ENCODE results near the gene KPNA6.
A peak's percentile ranks its signal among the peaks of the same experiment; 100 is the strongest.

KPNA6 gene

DNA sequence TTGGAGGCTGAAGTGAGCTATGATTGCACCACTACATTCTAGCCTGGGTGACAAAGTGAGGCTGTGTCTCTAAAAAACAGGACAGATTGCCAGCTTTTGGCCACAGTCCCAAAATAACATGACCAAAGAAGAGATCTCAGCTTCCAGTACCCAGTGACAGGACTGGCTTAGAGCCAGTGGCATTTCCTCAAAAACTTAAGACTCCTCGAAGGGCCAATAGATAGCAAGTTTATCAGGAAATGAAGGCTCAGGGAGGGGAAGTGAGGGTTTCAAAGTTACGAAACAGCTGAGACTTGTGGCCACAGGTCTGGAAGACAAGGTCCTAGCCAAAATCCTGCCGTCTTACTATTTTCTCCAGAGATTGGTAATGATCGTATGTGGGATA is 41.4 kb upstream of the KPNA6 start:
- no peak for TF ChIP-seq SIN3A (IDR thresholded peaks at IDR 0.05; ENCODE audit: borderline replicate concordance, insufficient read depth, low read length)
- no peak for TF ChIP-seq FOXP2 (optimal IDR thresholded peaks at IDR 0.05; ENCODE audit: borderline replicate concordance, extremely low read depth, extremely low read length, insufficient read depth)
- no peak for TF ChIP-seq TAF1 (IDR thresholded peaks at IDR 0.05; ENCODE audit: borderline replicate concordance, insufficient read depth, low read length)
- TF ChIP-seq POLR2AphosphoS5 (IDR thresholded peaks at IDR 0.05; ENCODE audit: low read depth, low read length), result no peak; the same call in 1 of the 2 replicates
- TF ChIP-seq, protein P1, sequence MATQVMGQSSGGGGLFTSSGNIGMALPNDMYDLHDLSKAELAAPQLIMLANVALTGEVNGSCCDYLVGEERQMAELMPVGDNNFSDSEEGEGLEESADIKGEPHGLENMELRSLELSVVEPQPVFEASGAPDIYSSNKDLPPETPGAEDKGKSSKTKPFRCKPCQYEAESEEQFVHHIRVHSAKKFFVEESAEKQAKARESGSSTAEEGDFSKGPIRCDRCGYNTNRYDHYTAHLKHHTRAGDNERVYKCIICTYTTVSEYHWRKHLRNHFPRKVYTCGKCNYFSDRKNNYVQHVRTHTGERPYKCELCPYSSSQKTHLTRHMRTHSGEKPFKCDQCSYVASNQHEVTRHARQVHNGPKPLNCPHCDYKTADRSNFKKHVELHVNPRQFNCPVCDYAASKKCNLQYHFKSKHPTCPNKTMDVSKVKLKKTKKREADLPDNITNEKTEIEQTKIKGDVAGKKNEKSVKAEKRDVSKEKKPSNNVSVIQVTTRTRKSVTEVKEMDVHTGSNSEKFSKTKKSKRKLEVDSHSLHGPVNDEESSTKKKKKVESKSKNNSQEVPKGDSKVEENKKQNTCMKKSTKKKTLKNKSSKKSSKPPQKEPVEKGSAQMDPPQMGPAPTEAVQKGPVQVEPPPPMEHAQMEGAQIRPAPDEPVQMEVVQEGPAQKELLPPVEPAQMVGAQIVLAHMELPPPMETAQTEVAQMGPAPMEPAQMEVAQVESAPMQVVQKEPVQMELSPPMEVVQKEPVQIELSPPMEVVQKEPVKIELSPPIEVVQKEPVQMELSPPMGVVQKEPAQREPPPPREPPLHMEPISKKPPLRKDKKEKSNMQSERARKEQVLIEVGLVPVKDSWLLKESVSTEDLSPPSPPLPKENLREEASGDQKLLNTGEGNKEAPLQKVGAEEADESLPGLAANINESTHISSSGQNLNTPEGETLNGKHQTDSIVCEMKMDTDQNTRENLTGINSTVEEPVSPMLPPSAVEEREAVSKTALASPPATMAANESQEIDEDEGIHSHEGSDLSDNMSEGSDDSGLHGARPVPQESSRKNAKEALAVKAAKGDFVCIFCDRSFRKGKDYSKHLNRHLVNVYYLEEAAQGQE (IDR thresholded peaks at IDR 0.05; ENCODE audit: insufficient read depth in 1 of 2, low read depth in 2 of 2, low read length in 2 of 2), result no peak

DNA sequence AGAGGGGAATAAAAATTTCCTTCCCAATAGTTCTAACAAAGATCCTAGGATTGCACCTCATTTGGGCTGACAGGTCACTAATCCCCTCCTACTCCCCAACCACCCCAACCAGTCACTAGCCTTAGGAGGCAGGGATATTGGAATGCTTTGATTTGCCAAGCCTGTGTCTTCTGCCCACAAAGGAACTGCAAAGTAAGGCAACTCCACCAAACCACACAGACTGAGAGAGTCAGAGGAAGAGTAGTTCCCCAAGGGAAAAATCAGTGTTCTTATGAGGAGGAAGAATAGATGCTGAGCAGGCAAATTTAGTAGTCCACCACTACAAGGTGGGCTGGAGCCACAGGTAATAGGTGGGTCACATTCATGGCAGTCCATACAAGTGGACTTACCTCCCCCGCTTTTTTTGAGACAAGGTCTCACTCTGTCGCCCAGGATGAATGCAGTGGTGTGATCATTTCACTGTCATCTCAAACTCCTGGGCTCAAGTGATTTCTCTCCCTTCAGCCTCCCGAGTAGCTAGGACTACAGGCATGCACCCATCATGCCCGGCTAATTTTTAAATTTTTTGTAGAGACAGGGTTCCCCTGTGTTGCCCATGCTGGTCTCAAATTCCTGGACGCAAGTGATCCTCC is 38.8 kb upstream of the KPNA6 start:
- TF ChIP-seq, protein P1 (IDR thresholded peaks at IDR 0.05; ENCODE audit: insufficient read depth in 1 of 2, low read depth in 2 of 2, low read length in 2 of 2), result no peak
- TF ChIP-seq FOXP2 (optimal IDR thresholded peaks at IDR 0.05; ENCODE audit: borderline replicate concordance, extremely low read depth, extremely low read length, insufficient read depth) (no peak), SIN3A (IDR thresholded peaks at IDR 0.05; ENCODE audit: borderline replicate concordance, insufficient read depth, low read length) (no peak), TAF1 (IDR thresholded peaks at IDR 0.05; ENCODE audit: borderline replicate concordance, insufficient read depth, low read length) (no peak), POLR2AphosphoS5 (IDR thresholded peaks at IDR 0.05; ENCODE audit: low read depth, low read length) (no peak)

DNA sequence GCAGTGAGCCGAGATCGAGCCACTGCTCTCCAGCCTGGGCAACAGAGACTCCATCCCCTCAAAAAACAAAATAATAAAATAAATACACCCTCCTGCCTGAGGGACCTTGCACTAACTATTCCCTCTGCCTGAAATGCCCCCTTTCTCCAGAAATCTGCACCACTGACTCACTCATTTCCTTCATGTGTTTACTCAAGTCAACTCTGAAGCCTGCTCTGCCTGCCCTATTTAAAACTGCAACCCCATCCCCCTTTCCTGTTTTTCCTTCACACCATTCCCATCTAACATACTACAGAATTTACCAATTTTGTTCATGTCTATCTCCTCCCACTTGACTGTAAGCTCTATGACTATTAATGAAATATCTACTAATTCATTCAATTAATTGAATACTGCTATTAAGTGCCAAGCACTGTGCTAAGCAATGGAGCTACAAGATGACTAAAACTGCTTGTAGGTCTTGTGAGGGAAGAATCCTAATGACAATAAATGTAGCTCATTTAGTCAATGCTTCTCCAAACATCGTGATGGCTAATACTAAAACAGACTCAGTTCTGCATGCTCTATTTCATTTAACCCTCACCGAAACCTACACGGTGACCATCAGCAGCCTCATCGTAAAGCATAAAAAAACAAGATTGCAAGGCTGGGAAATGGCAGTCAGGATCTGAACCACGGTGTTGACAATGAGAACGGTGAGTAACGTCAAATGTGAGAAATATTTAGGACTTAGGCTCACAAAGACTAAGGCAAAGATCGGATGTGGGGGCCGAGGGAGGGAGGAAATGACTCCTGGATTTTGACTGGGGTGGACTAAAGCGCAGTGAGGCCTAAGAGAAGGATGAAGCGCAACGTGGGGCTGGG is 35.9 kb upstream of the KPNA6 start:
- TF ChIP-seq TAF1 (IDR thresholded peaks at IDR 0.05; ENCODE audit: borderline replicate concordance, insufficient read depth, low read length) (peak; percentile 61; the same call in 1 of the 2 replicates), SIN3A (IDR thresholded peaks at IDR 0.05; ENCODE audit: borderline replicate concordance, insufficient read depth, low read length) (peak; percentile 77; the same call in 1 of the 2 replicates), FOXP2 (optimal IDR thresholded peaks at IDR 0.05; ENCODE audit: borderline replicate concordance, extremely low read depth, extremely low read length, insufficient read depth) (no peak), POLR2AphosphoS5 (IDR thresholded peaks at IDR 0.05; ENCODE audit: low read depth, low read length) (no peak)
- TF ChIP-seq, protein P1 (IDR thresholded peaks at IDR 0.05; ENCODE audit: insufficient read depth in 1 of 2, low read depth in 2 of 2, low read length in 2 of 2), result peak in 1 of 2 experiments; percentile 50; a peak in 1 of 4 replicates

DNA sequence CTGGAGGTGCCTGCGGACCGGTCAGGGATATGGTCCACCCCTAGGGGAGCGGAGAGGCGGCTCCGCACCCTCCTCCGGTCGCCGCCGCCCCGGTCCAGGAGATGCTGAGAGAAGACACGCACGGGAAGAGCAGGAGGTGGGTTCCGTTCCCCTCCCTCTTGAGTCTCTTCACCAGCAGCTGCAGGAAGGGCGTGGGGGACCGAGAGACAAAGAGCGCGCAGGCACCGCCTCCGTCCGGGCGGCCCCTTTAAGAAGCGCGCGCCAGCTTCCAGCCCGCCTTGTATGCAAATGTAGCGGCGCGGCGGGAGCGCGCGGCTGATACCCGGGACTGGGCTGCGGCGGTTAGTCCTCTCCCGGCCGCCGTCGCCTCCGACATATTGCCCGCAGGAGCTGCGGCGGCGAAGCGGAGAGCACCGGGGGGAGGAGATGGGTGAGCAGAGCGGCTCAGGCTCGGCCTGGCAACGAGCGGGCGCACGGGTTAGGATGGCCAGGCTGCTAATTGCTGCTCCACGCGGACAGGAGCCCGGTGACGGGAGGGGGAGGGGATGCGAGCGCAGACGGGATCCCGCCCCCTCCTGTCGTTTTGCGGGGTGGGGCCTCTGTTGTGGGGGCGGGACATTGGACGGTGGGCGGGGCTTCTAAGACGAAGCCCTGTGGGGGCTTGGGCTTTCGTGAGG is 35.1 kb upstream of the KPNA6 start, which contains the start of gene TMEM39B:
TMEM39B (plus strand) TSS at position 318 of the 677 bp plus-strand sequence; CDS start at position 427, 109 bp downstream.
- TF ChIP-seq FOXP2 (optimal IDR thresholded peaks at IDR 0.05; ENCODE audit: borderline replicate concordance, extremely low read depth, extremely low read length, insufficient read depth) (peak; percentile 89), SIN3A (IDR thresholded peaks at IDR 0.05; ENCODE audit: borderline replicate concordance, insufficient read depth, low read length) (no peak), TAF1 (IDR thresholded peaks at IDR 0.05; ENCODE audit: borderline replicate concordance, insufficient read depth, low read length) (peak; percentile 12; the same call in 1 of the 2 replicates), POLR2AphosphoS5 (IDR thresholded peaks at IDR 0.05; ENCODE audit: low read depth, low read length) (peak; percentile 97)
- TF ChIP-seq, protein P1 (IDR thresholded peaks at IDR 0.05; ENCODE audit: insufficient read depth in 1 of 2, low read depth in 2 of 2, low read length in 2 of 2), result no peak

Data from PFSK-1 (cell line).